CD4-positive, CD25-positive, alpha-beta regulatory T cell (primary cell): ENCODE measurements around the gene FAM174C. TPM values are rescaled to one million over a fixed set of nuclear protein-coding genes. Genes with fewer than 3 reads are reported as not detected.

ENCODE experiments used
- ATAC-seq, 2 donors: fragments of 150-1000 bp; cut with Tn5 transposase; one replicate each; pipeline ENCODE4 v1.10.0; 2021; ENCODE audit warnings: low read depth in 2 of 2, moderate number of reproducible peaks in 2 of 2, moderate library complexity in 1 of 2
- DNase-seq, 3 donors: peaks; one replicate each; pipeline versions ENCODE4 v3.0.0 to v3.0.0-alpha.2; 2012 to 2022; ENCODE audit warnings: mixed read lengths in 1 of 3
- H3K27ac ChIP-seq: one replicate; pipeline ENCODE4 v1.7.0; 2013; ENCODE audit warnings: mild to moderate bottlenecking, low read length; ENCODE audit not compliant: insufficient read depth, poor library complexity, severe bottlenecking
- H3K27me3 ChIP-seq: one replicate; pipeline ENCODE4 v1.7.0; 2013; ENCODE audit warnings: low read length; ENCODE audit not compliant: control insufficient read depth, insufficient read depth
- H3K36me3 ChIP-seq: one replicate; pipeline ENCODE4 v1.7.0; 2013; ENCODE audit warnings: mild to moderate bottlenecking, low read length, moderate library complexity; ENCODE audit not compliant: control insufficient read depth, insufficient read depth
- H3K4me1 ChIP-seq: 2 replicates; pipeline ENCODE4 v1.7.0; 2013; ENCODE audit warnings: mild to moderate bottlenecking, low read length; ENCODE audit not compliant: insufficient read depth, control insufficient read depth, poor library complexity, severe bottlenecking
- H3K4me3 ChIP-seq: one replicate; pipeline ENCODE4 v1.7.0; 2013; ENCODE audit warnings: low read depth, mild to moderate bottlenecking, low read length, moderate library complexity
- H3K9me3 ChIP-seq, 2 experiments: 1 replicate in 1 of 2; 2 replicates in 1 of 2; pipeline ENCODE4 v1.7.0; 2013; ENCODE audit warnings: low read length in 2 of 2, mild to moderate bottlenecking in 1 of 2, moderate library complexity in 1 of 2; ENCODE audit not compliant: control insufficient read depth in 2 of 2
- H3K27ac Mint-ChIP-seq, 3 donors: one replicate each; pipeline ENCODE4 v1.8.0; 2020 to 2022; ENCODE audit warnings: mild to moderate bottlenecking in 3 of 3, mixed read lengths in 3 of 3, moderate library complexity in 2 of 3
- H3K27me3 Mint-ChIP-seq: one replicate; pipeline ENCODE4 v1.8.0; 2022; ENCODE audit warnings: mild to moderate bottlenecking, mixed read lengths
- H3K36me3 Mint-ChIP-seq: one replicate; pipeline ENCODE4 v1.8.0; 2020; ENCODE audit warnings: mixed read lengths
- H3K4me1 Mint-ChIP-seq, 4 donors: one replicate each; pipeline ENCODE4 v1.8.0; 2020 to 2022; ENCODE audit warnings: mixed read lengths in 4 of 4, mild to moderate bottlenecking in 1 of 4
- H3K4me3 Mint-ChIP-seq, 4 donors: one replicate each; pipeline ENCODE4 v1.8.0; 2020 to 2022; ENCODE audit warnings: mild to moderate bottlenecking in 4 of 4, mixed read lengths in 4 of 4, moderate library complexity in 3 of 4
- H3K9me3 Mint-ChIP-seq, 7 donors: one replicate each; pipeline ENCODE4 v1.8.0; 2020 to 2022; ENCODE audit warnings: mixed read lengths in 7 of 7, mild to moderate bottlenecking in 3 of 7, moderate library complexity in 2 of 7
- polyA plus RNA-seq, 4 donors: library from polyadenylated mRNA; unstranded; fragments of 300-500 nt; fragmentation: Illumina TruSeq; gene quantifications; one replicate each; pipeline ENCODE4 v1.2.3, GENCODE V29; 2021
- total RNA-seq: library from RNA; stranded (reverse); gene quantifications from one replicate; pipeline ENCODE4 v1.2.3, GENCODE V29; 2022

The FAM174C gene
- total and polyA plus RNA-seq, 5 donors from 2014 or later = 44.2 to 91.3 (median 87.4) TPM

DNA sequence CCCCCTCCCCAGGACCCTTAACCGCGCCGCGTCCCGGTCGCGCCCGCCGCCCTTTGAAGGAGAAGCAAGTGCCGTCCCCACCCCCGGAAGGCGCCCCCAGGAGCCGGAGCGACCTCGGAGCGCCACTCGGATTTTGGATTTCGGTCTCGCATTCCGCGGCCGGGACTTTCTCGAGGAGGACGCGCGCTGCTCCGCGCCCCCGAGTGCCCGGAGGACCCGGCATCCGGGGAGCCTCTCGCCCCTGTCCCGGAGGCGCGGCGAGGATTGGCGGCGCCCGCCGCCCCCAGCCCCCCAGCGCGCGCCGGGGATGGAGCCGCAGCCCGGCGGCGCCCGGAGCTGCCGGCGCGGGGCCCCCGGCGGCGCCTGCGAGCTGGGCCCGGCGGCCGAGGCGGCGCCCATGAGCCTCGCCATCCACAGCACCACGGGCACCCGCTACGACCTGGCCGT lies 25.3 kb upstream of the FAM174C start:
- Mint-ChIP-seq H3K9me3 (peaks cover 0 to 4% (median 0%) of the 10 kb centered on the region in 7 donors), H3K4me1 (peaks cover 0 to 17% (median 5%) of the 10 kb centered on the region in 4 donors), H3K36me3 (no peaks in the 10 kb centered on the region), H3K27me3 (no peaks in the 10 kb centered on the region), H3K4me3 (peak overlapping the region; percentile 91 to 100 (median 94)), H3K27ac (peak overlapping the region; percentile 26 to 80 (median 58))
- Histone ChIP-seq H3K36me3 (peaks cover 11% of the 10 kb centered on the region), H3K4me1 (peaks cover 49% of the 10 kb centered on the region), H3K9me3 (no peaks in the 10 kb centered on the region), H3K27me3 (no peaks in the 10 kb centered on the region), H3K27ac (peak overlapping the region; percentile 88), H3K4me3 (no peak overlapping the region)
- ATAC-seq (no peak), DNase-seq (no peak)

GRCh38 chr19:1250437-1251260 lies 24.7 kb upstream of the FAM174C start:
- ATAC-seq (no peak), DNase-seq (peak; percentile 61 to 76 (median 76))
- peaks cover 17% of the 10 kb centered on the region for H3K36me3 ChIP-seq
- H3K9me3 ChIP-seq = no peaks in the 10 kb centered on the region
- H3K4me1 Mint-ChIP-seq = peaks cover 0 to 18% (median 5%) of the 10 kb centered on the region in 4 donors
- H3K27ac Mint-ChIP-seq = peak overlapping the region in 2 of 3 donors; percentile 26 to 89
- peak overlapping the region; percentile 51 for H3K4me3 ChIP-seq
- H3K4me3 Mint-ChIP-seq = peak overlapping the region; percentile 90 to 99 (median 95)
- H3K4me1 ChIP-seq = peaks cover 47% of the 10 kb centered on the region
- H3K9me3 Mint-ChIP-seq = peaks cover 0 to 4% (median 0%) of the 10 kb centered on the region in 7 donors
- H3K27me3 Mint-ChIP-seq = no peaks in the 10 kb centered on the region
- peak overlapping the region; percentile 88 for H3K27ac ChIP-seq
- H3K36me3 Mint-ChIP-seq = no peaks in the 10 kb centered on the region
- no peaks in the 10 kb centered on the region for H3K27me3 ChIP-seq

- H3K4me3 Mint-ChIP-seq = peak overlapping the region; percentile 90 to 99 (median 95)
- ATAC-seq = no peak
These were observed 23.8 kb upstream of the FAM174C start for GRCh38 chr19:1251330-1252220.

DNA sequence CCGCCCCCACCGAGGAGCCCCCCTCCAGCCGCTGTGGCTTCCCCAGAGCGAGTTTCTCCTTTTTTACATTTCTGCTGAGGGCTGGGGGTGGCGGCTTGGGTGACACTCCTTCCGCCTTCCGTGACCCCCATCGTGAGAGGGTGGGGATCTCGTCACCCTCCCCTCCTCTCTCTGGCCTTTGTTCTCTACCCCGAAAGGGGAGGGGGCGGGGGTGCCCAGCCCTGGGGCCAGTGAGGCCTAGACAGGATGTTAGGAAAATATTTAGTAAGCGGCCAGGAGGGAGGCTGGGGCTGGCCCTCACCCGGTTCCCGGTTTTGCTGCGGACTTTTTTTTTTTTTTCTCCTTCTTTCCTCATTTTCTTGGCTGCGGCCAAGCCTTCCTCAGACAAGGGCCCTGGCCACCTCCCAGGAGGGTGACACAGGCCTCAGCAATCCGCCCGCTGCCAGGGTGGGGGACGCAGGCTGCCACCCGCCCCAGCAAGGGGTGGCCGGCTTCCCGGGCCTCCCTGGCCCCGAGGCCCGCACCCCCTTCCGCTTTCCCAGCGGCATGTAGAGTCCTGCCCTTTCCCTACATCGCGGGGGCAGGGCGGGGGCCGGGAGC lies 23.0 kb upstream of the FAM174C start:
- Histone ChIP-seq H3K36me3 (peaks cover 30% of the 10 kb centered on the region), H3K27me3 (no peaks in the 10 kb centered on the region), H3K27ac (peak overlapping the region; percentile 88), H3K4me3 (no peak overlapping the region), H3K9me3 (no peaks in the 10 kb centered on the region), H3K4me1 (peaks cover 57% of the 10 kb centered on the region)
- peaks cover 0 to 23% (median 5%) of the 10 kb centered on the region in 4 donors for H3K4me1 Mint-ChIP-seq
- H3K4me3 Mint-ChIP-seq = peak overlapping the region; percentile 90 to 99 (median 95)
- DNase-seq = peak; percentile 53 to 88 (median 70)
- peaks cover 0 to 4% (median 0%) of the 10 kb centered on the region in 7 donors for H3K9me3 Mint-ChIP-seq
- no peaks in the 10 kb centered on the region for H3K36me3 Mint-ChIP-seq
- ATAC-seq = no peak
- H3K27me3 Mint-ChIP-seq = no peaks in the 10 kb centered on the region
- peak overlapping the region; percentile 41 to 82 (median 65) for H3K27ac Mint-ChIP-seq

More at GRCh38 chr19:1251330-1252220, 23.8 kb upstream of the FAM174C start:
- H3K27me3 Mint-ChIP-seq = no peaks in the 10 kb centered on the region
- peak overlapping the region; percentile 88 for H3K27ac ChIP-seq
- peak; percentile 58 to 85 (median 60) for DNase-seq
- H3K27me3 ChIP-seq = no peaks in the 10 kb centered on the region
- H3K9me3 ChIP-seq = no peaks in the 10 kb centered on the region
- peak overlapping the region; percentile 89 to 95 (median 95) for H3K27ac Mint-ChIP-seq
- no peaks in the 10 kb centered on the region for H3K36me3 Mint-ChIP-seq
- peaks cover 0 to 22% (median 5%) of the 10 kb centered on the region in 4 donors for H3K4me1 Mint-ChIP-seq
- peaks cover 0 to 4% (median 0%) of the 10 kb centered on the region in 7 donors for H3K9me3 Mint-ChIP-seq
- H3K36me3 ChIP-seq = peaks cover 23% of the 10 kb centered on the region
- peak overlapping the region; percentile 51 for H3K4me3 ChIP-seq
- peaks cover 51% of the 10 kb centered on the region for H3K4me1 ChIP-seq

- DNase-seq = peak; percentile 64 to 89 (median 67)
- H3K4me1 ChIP-seq = peaks cover 59% of the 10 kb centered on the region
- peaks cover 0 to 4% (median 0%) of the 10 kb centered on the region in 7 donors for H3K9me3 Mint-ChIP-seq
- H3K4me3 Mint-ChIP-seq = peak overlapping the region; percentile 72 to 96 (median 80)
- peak overlapping the region; percentile 88 for H3K27ac ChIP-seq
- peak overlapping the region in 1 of 3 donors; percentile 73 for H3K27ac Mint-ChIP-seq
- no peaks in the 10 kb centered on the region for H3K27me3 Mint-ChIP-seq
- H3K9me3 ChIP-seq = no peaks in the 10 kb centered on the region
- H3K27me3 ChIP-seq = no peaks in the 10 kb centered on the region
- H3K4me1 Mint-ChIP-seq = peaks cover 0 to 30% (median 7%) of the 10 kb centered on the region in 4 donors
- H3K4me3 ChIP-seq = no peak overlapping the region
- peaks cover 35% of the 10 kb centered on the region for H3K36me3 ChIP-seq
- no peaks in the 10 kb centered on the region for H3K36me3 Mint-ChIP-seq
- peak; percentile 4 to 9 for ATAC-seq
These were observed 22.4 kb upstream of the FAM174C start for GRCh38 chr19:1252821-1253513.

- peaks cover 63% of the 10 kb centered on the region for H3K4me1 ChIP-seq
- Mint-ChIP-seq H3K4me1 (peaks cover 0 to 36% (median 7%) of the 10 kb centered on the region in 4 donors), H3K36me3 (no peaks in the 10 kb centered on the region), H3K27ac (peak overlapping the region in 2 of 3 donors; percentile 20 to 73), H3K9me3 (peaks cover 0 to 4% (median 0%) of the 10 kb centered on the region in 7 donors), H3K27me3 (peaks cover 4% of the 10 kb centered on the region), H3K4me3 (peak overlapping the region; percentile 72 to 96 (median 78))
- no peaks in the 10 kb centered on the region for H3K9me3 ChIP-seq
- H3K27ac ChIP-seq = peak overlapping the region; percentile 88
- H3K4me3 ChIP-seq = no peak overlapping the region
- ATAC-seq (no peak), DNase-seq (no peak)
- peaks cover 35% of the 10 kb centered on the region for H3K36me3 ChIP-seq
- no peaks in the 10 kb centered on the region for H3K27me3 ChIP-seq
These were observed 21.7 kb upstream of the FAM174C start for GRCh38 chr19:1253514-1254080.
